ENCODE results near the gene ATAT1. TPM values are rescaled to one million over a fixed set of nuclear protein-coding genes. Genes with fewer than 3 reads are reported as not detected.

ATAT1 gene
- total and polyA plus RNA-seq, 2 of the 13 experiments (the other 11 are each of a cell fraction or from before 2014, with no cell fraction given): 9.2 to 23.6 TPM

GRCh38 chr6:30690403-30691207 is 63.9 kb downstream of the ATAT1 start, which contains the start of gene NRM (continued):
- TF ChIP-seq DNMT1 (CRISPR knock-in tag; IDR thresholded peaks at IDR 0.05): no peak
- no peak for TF ChIP-seq RBAK (CRISPR knock-in tag; IDR thresholded peaks at IDR 0.05)
- TF ChIP-seq, protein P1, sequence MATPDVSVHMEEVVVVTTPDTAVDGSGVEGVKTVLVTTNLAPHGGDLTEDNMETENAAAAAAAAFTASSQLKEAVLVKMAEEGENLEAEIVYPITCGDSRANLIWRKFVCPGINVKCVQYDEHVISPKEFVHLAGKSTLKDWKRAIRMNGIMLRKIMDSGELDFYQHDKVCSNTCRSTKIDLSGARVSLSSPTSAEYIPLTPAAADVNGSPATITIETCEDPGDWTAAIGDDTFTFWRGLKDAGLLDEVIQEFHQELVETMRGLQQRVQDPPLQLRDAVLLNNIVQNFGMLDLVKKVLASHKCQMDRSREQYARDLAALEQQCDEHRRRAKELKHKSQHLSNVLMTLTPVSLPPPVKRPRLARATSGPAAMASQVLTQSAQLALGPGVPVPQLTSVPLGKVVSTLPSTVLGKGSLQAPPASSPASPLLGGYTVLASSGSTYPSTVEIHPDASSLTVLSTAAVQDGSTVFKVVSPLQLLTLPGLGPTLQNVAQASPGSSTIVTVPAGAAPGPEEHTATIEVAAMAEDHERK (CRISPR knock-in tag; IDR thresholded peaks at IDR 0.05; ENCODE audit: low read depth): no peak
- TF ChIP-seq, protein P2, sequence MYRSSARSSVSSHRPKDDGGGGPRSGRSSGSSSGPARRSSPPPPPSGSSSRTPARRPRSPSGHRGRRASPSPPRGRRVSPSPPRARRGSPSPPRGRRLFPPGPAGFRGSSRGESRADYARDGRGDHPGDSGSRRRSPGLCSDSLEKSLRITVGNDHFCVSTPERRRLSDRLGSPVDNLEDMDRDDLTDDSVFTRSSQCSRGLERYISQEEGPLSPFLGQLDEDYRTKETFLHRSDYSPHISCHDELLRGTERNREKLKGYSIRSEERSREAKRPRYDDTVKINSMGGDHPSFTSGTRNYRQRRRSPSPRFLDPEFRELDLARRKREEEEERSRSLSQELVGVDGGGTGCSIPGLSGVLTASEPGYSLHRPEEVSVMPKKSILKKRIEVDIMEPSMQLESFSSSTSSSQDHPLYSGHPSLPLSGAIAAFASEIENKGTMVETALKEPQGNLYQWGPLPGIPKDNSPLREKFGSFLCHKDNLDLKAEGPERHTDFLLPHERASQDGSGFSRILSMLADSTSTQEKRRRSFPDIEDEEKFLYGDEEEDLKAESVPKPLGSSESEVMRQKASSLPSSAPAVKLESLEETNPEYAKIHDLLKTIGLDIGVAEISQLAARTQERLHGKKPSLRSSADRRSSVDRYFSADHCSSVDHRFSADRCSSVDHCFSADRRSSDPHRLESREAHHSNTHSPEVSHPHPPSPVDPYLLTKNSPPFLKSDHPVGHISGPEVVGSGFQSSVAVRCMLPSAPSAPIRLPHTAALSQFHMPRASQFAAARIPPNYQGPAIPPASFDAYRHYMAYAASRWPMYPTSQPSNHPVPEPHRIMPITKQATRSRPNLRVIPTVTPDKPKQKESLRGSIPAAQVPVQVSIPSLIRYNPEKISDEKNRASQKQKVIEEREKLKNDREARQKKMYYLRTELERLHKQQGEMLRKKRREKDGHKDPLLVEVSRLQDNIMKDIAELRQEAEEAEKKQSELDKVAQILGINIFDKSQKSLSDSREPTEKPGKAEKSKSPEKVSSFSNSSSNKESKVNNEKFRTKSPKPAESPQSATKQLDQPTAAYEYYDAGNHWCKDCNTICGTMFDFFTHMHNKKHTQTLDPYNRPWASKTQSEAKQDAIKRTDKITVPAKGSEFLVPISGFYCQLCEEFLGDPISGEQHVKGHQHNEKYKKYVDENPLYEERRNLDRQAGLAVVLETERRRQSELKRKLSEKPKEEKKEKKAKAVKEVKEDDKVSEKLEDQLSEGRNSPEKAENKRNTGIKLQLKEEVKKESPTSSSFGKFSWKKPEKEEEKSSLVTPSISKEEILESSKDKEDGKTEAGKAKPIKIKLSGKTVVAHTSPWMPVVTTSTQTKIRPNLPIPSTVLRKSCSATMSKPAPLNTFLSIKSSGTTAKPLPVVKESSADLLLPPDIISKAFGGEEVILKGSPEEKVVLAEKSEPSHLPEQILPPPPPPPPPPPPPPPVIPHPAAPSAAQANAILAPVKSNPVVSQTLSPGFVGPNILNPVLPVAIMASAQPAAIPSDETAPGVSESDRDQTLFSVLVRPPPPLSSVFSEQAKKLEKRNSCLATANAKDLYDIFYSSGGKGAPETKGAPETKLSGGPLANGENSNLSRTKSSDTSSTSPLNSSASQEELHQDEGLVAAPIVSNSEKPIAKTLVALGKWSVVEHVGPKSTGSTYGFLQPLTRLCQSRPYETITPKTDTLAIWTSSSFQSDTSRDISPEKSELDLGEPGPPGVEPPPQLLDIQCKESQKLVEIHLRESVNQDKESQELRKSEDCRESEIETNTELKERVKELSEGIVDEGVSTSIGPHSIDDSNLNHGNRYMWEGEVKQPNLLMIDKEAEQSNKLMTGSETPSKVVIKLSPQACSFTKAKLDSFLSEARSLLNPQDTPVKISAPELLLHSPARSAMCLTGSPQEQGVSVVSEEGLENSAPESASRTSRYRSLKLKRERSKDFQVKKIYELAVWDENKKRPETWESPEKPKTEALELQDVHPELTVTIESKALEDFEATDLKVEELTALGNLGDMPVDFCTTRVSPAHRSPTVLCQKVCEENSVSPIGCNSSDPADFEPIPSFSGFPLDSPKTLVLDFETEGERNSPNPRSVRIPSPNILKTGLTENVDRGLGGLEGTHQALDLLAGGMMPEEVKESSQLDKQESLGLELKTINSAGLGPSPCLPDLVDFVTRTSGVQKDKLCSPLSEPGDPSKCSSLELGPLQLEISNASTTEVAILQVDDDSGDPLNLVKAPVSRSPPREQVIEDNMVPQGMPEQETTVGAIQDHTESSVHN (CRISPR knock-in tag; IDR thresholded peaks at IDR 0.05): no peak
- TF ChIP-seq FIP1L1 (IDR thresholded peaks at IDR 0.05; ENCODE audit: borderline replicate concordance, insufficient read depth, low read depth, low read length): no peak
- TF ChIP-seq, protein P3, sequence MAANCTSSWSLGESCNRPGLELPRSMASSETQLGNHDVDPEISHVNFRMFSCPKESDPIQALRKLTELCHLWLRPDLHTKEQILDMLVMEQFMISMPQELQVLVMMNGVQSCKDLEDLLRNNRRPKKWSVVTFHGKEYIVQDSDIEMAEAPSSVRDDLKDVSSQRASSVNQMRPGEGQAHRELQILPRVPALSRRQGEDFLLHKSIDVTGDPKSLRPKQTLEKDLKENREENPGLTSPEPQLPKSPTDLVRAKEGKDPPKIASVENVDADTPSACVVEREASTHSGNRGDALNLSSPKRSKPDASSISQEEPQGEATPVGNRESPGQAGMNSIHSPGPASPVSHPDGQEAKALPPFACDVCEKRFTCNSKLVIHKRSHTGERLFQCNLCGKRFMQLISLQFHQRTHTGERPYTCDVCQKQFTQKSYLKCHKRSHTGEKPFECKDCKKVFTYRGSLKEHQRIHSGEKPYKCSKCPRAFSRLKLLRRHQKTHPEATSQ (CRISPR knock-in tag; IDR thresholded peaks at IDR 0.05; ENCODE audit: borderline replicate concordance): no peak
- no peak for TF ChIP-seq ZNF713 (CRISPR knock-in tag; IDR thresholded peaks at IDR 0.05)
- TF ChIP-seq, protein P4, sequence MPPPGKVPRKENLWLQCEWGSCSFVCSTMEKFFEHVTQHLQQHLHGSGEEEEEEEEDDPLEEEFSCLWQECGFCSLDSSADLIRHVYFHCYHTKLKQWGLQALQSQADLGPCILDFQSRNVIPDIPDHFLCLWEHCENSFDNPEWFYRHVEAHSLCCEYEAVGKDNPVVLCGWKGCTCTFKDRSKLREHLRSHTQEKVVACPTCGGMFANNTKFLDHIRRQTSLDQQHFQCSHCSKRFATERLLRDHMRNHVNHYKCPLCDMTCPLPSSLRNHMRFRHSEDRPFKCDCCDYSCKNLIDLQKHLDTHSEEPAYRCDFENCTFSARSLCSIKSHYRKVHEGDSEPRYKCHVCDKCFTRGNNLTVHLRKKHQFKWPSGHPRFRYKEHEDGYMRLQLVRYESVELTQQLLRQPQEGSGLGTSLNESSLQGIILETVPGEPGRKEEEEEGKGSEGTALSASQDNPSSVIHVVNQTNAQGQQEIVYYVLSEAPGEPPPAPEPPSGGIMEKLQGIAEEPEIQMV (CRISPR knock-in tag; IDR thresholded peaks at IDR 0.05; ENCODE audit: low read depth): no peak
- 0 out of 2 replicates have a peak, but pooled peaks have one; percentile 52 for TF ChIP-seq ZNF136 (CRISPR knock-in tag; IDR thresholded peaks at IDR 0.05; ENCODE audit: low read depth)
- peak; percentile 70 for TF ChIP-seq YY1 (IDR thresholded peaks at IDR 0.05; ENCODE audit: insufficient read depth, insufficient replicate concordance, low read depth, low read length)
- TF ChIP-seq GATA4 (IDR thresholded peaks at IDR 0.05; ENCODE audit: borderline replicate concordance, low read depth): peak; percentile 50; the same call in 1 of the 2 replicates
- TF ChIP-seq AGO1 (IDR thresholded peaks at IDR 0.05; ENCODE audit: low read depth, low read length, poor library complexity, severe bottlenecking): no peak
- peak; percentile 12; the same call in 1 of the 2 replicates for TF ChIP-seq SOX5 (CRISPR knock-in tag; IDR thresholded peaks at IDR 0.05; ENCODE audit: borderline replicate concordance)
- no peak for TF ChIP-seq ZNF724P (CRISPR knock-in tag; IDR thresholded peaks at IDR 0.05; ENCODE audit: borderline replicate concordance)
